GM12878 (cell line): ENCODE data around the gene ERC1. TPM values are rescaled to one million over a fixed set of nuclear protein-coding genes. Genes with fewer than 3 reads are reported as not detected.

Source experiments
- ATAC-seq: fragments of 200-7000 bp; cut with Tn5 transposase; 3 replicates; pipeline ENCODE4 v1.9.1; 2020; ENCODE audit warnings: mild to moderate bottlenecking, moderate library complexity
- BruUV-seq: library from RNA; stranded (reverse); fragments of 400-500 nt; replicated peaks from 2 replicates; lab custom pipeline; 2021; lab: Mats Ljungman, UMichigan
- CTCF ChIA-PET: fragments of 300-600 bp; sonication (Branson Sonifier 250); formaldehyde crosslinking; extraction: SDS; loops from one replicate; lab custom pipeline; 2021; ENCODE audit warnings: inconsistent platforms; lab: Yijun Ruan, JAX
- POLR2A ChIA-PET: fragments of 350-600 bp; formaldehyde crosslinking; extraction: SDS; loops from one replicate; lab custom pipeline; 2021; ENCODE audit warnings: inconsistent platforms; lab: Charles Lee
- RAD21 ChIA-PET: fragments of 300-600 bp; sonication (Branson Sonifier 250); formaldehyde crosslinking; loops from one replicate; lab custom pipeline; 2023; ENCODE audit warnings: antibody characterized with exemption; ENCODE audit not compliant: unreplicated experiment; lab: Charles Lee
- SMC1A ChIA-PET: fragments of 300-600 bp; sonication (Branson Sonifier 250); formaldehyde crosslinking; loops from one replicate; lab custom pipeline; 2023; ENCODE audit not compliant: unreplicated experiment, uncharacterized antibody; lab: Charles Lee
- DNase-seq: peaks from one replicate; pipeline ENCODE4 v3.0.0-alpha.2; 2011; ENCODE audit warnings: low read depth, low spot score
- FAIRE-seq: peaks from 3 replicates; lab custom pipeline; 2011; peaks lifted over from hg19 to GRCh38; lab: Jason Lieb, UNC
- H2AFZ ChIP-seq: 2 replicates; pipeline ENCODE4 v1.6.0; 2011; ENCODE audit warnings: low read depth, low read length, control low read depth; ENCODE audit not compliant: control insufficient read depth
- H3K27ac ChIP-seq: 2 replicates; pipeline ENCODE4 v1.5.1; 2011; ENCODE audit warnings: control low read depth; ENCODE audit not compliant: control insufficient read depth, insufficient read depth
- H3K27me3 ChIP-seq, 2 experiments: replicated peaks in 1 of 2; 2 replicates each; pipeline versions ENCODE4 v1.6.0 to v1.6.1; 2011; ENCODE audit warnings: low read length in 1 of 2; ENCODE audit not compliant: control insufficient read depth in 2 of 2, insufficient read depth in 2 of 2
- H3K36me3 ChIP-seq, 2 experiments: 2 replicates each; pipeline ENCODE4 v1.5.1; 2011; ENCODE audit warnings: low read length in 1 of 2; ENCODE audit not compliant: control insufficient read depth in 2 of 2, insufficient read depth in 2 of 2
- H3K4me1 ChIP-seq: 2 replicates; pipeline ENCODE4 v1.6.1; 2011; ENCODE audit warnings: mild to moderate bottlenecking, low read length, moderate library complexity, mixed read lengths; ENCODE audit not compliant: control insufficient read depth, insufficient read depth
- H3K4me2 ChIP-seq: 2 replicates; pipeline ENCODE4 v1.6.0; 2011; ENCODE audit warnings: control low read depth; ENCODE audit not compliant: control insufficient read depth, insufficient read depth
- H3K4me3 ChIP-seq: fragments of 200-600 bp; sonication (generic); 2 replicates; pipeline ENCODE4 v1.5.1; 2016
- H3K79me2 ChIP-seq: 2 replicates; pipeline ENCODE4 v1.6.0; 2011; ENCODE audit warnings: low read length; ENCODE audit not compliant: control insufficient read depth, insufficient read depth
- H3K9ac ChIP-seq: 2 replicates; pipeline ENCODE4 v1.8.0; 2011; ENCODE audit warnings: low read length, control low read depth, mixed read lengths; ENCODE audit not compliant: control insufficient read depth, insufficient read depth
- H3K9me3 ChIP-seq: replicated peaks from 3 replicates; pipeline ENCODE4 v1.5.1; 2011; ENCODE audit warnings: mild to moderate bottlenecking, low read length; ENCODE audit not compliant: control insufficient read depth, insufficient read depth
- H4K20me1 ChIP-seq: 2 replicates; pipeline ENCODE4 v1.6.0; 2011; ENCODE audit not compliant: control insufficient read depth, insufficient read depth
- CTCF ChIP-seq, 3 experiments: IDR thresholded peaks in 2 of 3; conservative IDR thresholded peaks in 1 of 3; 2 replicates each; pipeline ENCODE4 v1.5.1; 2011; ENCODE audit warnings: low read depth in 3 of 3, low read length in 3 of 3, mild to moderate bottlenecking in 3 of 3, control low read depth in 2 of 3, moderate library complexity in 2 of 3, inconsistent platforms in 1 of 3, mixed read lengths in 1 of 3; ENCODE audit not compliant: control insufficient read depth in 2 of 3, insufficient read depth in 1 of 3; ENCODE audit errors: extremely low read depth in 1 of 3
- PAX5 ChIP-seq: IDR thresholded peaks from 2 replicates; pipeline ENCODE4 v1.6.1; 2011; ENCODE audit warnings: low read depth, low read length, borderline replicate concordance
- RAD21 ChIP-seq: IDR thresholded peaks from 2 replicates; pipeline ENCODE4 v1.6.1; 2011; ENCODE audit warnings: mild to moderate bottlenecking, low read depth, low read length, moderate library complexity; ENCODE audit not compliant: insufficient read depth
- SMC3 ChIP-seq: IDR thresholded peaks from 2 replicates; pipeline ENCODE4 v1.6.1; 2011; ENCODE audit warnings: low read length, improper control_type of control experiment, borderline replicate concordance
- WGBS: methylation state at CpG from one replicate; pipeline ENCODE4 v1.1.6; 2016; ENCODE audit warnings: low lambda C conversion rate; ENCODE audit not compliant: insufficient replicate concordance, insufficient coverage; ENCODE audit errors: missing lambda C conversion rate; 5-methylcytosine and 5-hydroxymethylcytosine counted together
- in situ Hi-C: fragments of 300-500 bp; cut with MboI; formaldehyde crosslinking; loops from 9 replicates; pipeline ENCODE4 v1.14.3; 2018; ENCODE audit warnings: mixed read lengths
- intact Hi-C: fragments of 100-400 bp; cut with micrococcal nuclease; formaldehyde crosslinking; loops from one replicate; pipeline ENCODE4 v1.14.2; 2022; ENCODE audit not compliant: unreplicated experiment
- polyA plus RNA-seq, 11 experiments: library from polyadenylated mRNA; depleted of rRNA in 4 of 11; unstranded in 6 of 11; stranded (reverse) in 5 of 11; fragments of >200 nt; fragmentation: Nextera tagmentation in 4 of 11; fragmentation: Illumina TruSeq in 1 of 11; extraction: Ambion mirVana in 4 of 11; extraction: Trizol in 1 of 11; gene quantifications; 1 replicate in 1 of 11; 2 replicates in 10 of 11; pipeline versions ENCODE4 v1.2.1 to v1.2.3, GENCODE V29; 2011 to 2016; ENCODE audit warnings: inconsistent platforms in 2 of 11, missing spikeins in 2 of 11, low read depth in 1 of 11
- total RNA-seq, 4 experiments: library from RNA; depleted of rRNA in 3 of 4; stranded (reverse); fragments of >200 nt in 3 of 4; fragmentation: Illumina TruSeq in 1 of 4; extraction: Trizol in 1 of 4; gene quantifications; 2 replicates each; pipeline versions ENCODE4 v1.2.1 to v1.2.3, GENCODE V29; 2013 to 2021

Gene ERC1
- total and polyA plus RNA-seq, 10 of the 15 experiments (the other 5 are each of a cell fraction or from before 2014, with no cell fraction given) = 0.75 to 8.0 (median 5.0) TPM

DNA sequence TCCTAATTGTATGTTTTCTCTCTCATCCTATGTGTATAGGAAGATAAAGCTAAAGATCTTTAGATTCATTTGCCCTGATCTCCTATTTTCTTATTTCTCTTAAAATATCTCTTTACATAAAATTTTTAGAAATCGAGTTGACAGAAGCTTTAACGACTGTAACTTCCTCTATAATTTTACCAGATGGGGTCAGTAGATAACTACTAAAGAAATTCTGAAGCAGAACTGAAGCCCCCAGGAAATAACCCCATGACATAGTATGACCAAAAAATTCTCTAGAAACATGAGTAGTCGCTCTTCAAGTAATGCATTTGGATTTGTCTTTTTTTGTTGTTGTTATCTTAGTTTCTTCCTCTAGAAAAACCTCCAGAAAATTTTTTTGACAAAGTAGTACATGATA, 288.0 kb downstream of the ERC1 start:
- SMC1A ChIA-PET = interaction anchor here (0.9 to 2.5 kb wide), 4 partner anchors 10 to 304 kb away, joined by 3 to 13 read pairs (median 8); no protein-coding TSS in a partner anchor
- CTCF ChIA-PET = interaction anchor here (0.6 to 1.9 kb wide), 8 partner anchors 10 to 327 kb away, joined by 3 to 13 read pairs (median 5); no protein-coding TSS in a partner anchor

More for the DNA sequence above, 288.0 kb downstream of the ERC1 start:
- no peaks in the 10 kb centered on the region for H3K4me1 ChIP-seq
- no peaks in the 10 kb centered on the region for H3K27me3 ChIP-seq
- RAD21 ChIA-PET = interaction anchor here (0.7 to 2.8 kb wide), 4 partner anchors 161 to 305 kb away, joined by 3 to 18 read pairs (median 3); no protein-coding TSS in a partner anchor
- peak; percentile 35; the same call in 1 of the 2 replicates for TF ChIP-seq SMC3
- no peak for TF ChIP-seq PAX5
- peak in 1 of 3 experiments; percentile 29; a peak in 1 of 6 replicates for TF ChIP-seq CTCF (IDR thresholded peaks at IDR 0.05 in 2 of 3, conservative IDR thresholded peaks at IDR 0.05 in 1 of 3; ENCODE audit: control insufficient read depth in 2 of 3, extremely low read depth in 1 of 3, insufficient read depth in 1 of 3, low read depth in 3 of 3, low read length in 3 of 3)
- TF ChIP-seq RAD21 = peak; percentile 47; the same call in 1 of the 2 replicates
- FAIRE-seq = no peak
- H3K4me3 ChIP-seq = no peak overlapping the region
- 29% methylated on average over 3 of the region's 3 CpGs for WGBS
- no peaks in the 10 kb centered on the region for H3K79me2 ChIP-seq
- H3K27ac ChIP-seq = no peak overlapping the region
- H3K9ac ChIP-seq = no peak overlapping the region
- H3K9me3 ChIP-seq = no peaks in the 10 kb centered on the region
- H2AFZ ChIP-seq = no peak overlapping the region
- peak; percentile 32; the same call in 2 of the 3 replicates for ATAC-seq
- in situ Hi-C loops (no loop called here), intact Hi-C loops (loop anchor here (2.0 kb wide), 1 partner anchor 160 kb away; no protein-coding TSS in a partner anchor)
- DNase-seq = no peak
- BruUV-seq = no TSS peak
- H4K20me1 ChIP-seq = no peaks in the 10 kb centered on the region
- POLR2A ChIA-PET = interaction anchor here (0.5 kb wide), 1 partner anchor 645 kb away, joined by 3 read pairs; no protein-coding TSS in a partner anchor
- H3K4me2 ChIP-seq = no peak overlapping the region
- no peaks in the 10 kb centered on the region for H3K36me3 ChIP-seq
